DMS79 (cell line): ENCODE data around the gene PAFAH1B2.
"Not testable (repeated sequence)": the region's sequence is repeated elsewhere in the genome, so short reads cannot be mapped to it uniquely, and the experiment has no call there.

Experiments
- DNase-seq: peaks from one replicate; lab custom pipeline; 2025; lab: John Stamatoyannopoulos, UW

Gene PAFAH1B2

DNA sequence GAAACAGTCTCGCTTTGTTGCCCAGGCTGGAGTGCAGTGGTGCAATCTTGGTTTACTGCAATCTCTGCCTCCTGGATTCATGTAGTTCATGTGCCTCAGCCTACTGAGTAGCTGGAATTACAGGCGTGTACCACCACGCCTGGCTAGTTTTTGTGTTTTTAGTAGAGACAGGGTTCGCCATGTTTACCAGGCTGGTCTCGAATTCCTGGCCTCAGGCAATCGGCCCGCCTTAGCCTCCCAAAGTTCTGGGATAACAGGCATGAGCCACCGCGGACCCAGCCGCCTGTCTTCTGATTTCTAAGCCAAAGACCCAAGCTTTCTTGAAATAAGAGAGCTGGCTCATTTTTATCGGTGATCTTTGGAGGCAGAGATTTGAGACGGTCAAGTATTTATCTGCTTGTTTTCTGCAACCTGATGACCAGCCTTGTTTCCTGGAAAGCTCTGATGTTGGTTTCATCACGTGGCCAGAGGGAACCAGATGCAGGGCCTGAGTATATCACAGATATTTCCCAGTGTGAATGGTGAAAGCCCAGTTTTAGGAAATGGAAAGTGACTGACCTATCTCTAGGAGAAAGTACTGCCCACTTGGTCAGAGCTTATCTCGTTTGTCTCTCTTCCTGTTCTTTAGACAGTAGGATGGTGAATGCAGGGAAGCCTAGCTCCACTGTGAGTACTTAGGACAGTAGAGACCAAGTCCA, 28.8 kb downstream of the PAFAH1B2 start:
- no peak for DNase-seq

GRCh38 chr11:117175104-117175503, 31.0 kb downstream of the PAFAH1B2 start:
- DNase-seq = no peak

GRCh38 chr11:117175781-117176180, 31.7 kb downstream of the PAFAH1B2 start:
- no peak for DNase-seq

DNA sequence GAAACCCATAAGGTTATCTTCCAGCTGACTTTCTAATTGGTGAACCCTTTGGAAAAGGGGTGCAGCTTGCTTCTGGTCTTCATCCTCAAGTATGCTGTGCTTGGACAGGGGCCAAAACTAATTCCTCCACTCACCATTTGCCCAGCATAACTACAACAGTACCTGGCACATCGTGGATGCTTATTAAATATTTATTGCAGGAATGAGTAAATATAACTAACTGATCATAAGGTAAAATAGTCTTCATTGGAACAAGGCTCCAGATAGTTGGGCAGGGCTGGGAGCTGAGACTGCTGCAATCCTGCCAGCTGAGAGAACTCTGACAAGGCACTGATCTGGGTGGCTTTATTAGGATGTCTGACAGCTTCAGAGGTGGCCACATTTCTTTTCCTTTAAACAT, 32.1 kb downstream of the PAFAH1B2 start:
- DNase-seq = no peak

- DNase-seq = no peak
These were observed 33.6 kb downstream of the PAFAH1B2 start for GRCh38 chr11:117177534-117178209.

DNA sequence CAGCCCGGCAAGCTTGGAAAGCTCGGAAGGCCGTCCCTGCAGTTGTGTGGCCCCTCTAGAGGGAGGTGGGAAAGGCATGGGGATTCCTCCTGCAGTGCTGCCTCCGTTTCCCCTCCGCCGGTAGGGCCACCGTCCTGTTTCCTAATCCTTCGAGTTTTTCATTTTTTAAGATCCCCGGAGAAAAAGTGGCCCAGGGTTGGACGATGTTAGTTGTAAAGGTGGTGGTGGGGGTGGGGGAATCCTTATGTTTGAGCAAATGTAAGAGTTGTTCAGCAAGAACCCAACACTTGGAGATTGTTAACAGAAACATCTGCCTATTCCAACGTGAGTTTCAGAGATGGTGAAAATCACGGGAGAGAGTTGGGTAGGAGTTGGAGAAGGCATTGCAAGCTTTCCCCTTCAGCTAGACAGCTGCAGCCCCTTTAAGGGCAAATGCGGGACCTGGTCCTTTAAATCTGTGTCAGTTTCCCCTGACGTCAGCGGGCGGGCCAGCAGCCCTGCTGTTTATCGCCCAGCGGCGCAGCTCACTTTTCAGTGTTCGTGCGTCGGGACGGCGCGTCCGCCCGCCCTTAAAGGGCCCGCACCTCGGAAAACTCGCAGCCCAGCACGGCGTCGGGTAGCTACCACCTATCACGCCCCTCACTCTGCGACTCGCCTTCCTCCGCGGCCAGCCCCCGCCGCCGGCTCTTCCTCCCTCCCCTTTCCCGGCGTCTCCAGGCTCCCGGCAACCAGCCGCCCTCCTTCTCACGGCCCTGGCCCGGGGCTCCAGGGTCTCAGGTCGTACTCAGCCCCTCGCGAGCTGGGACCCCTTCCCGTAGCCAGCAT, 34.3 kb downstream of the PAFAH1B2 start, which contains the start of gene SIDT2:
Gene SIDT2 (plus strand): TSS at position 534 of the 825 bp plus-strand sequence. CDS start 521 bp downstream, outside the sequence.
- DNase-seq = peak; percentile 89

GRCh38 chr11:117179048-117179999, 35.2 kb downstream of the PAFAH1B2 start:
- peak; percentile 42 for DNase-seq

- DNase-seq = no peak
These were observed 35.9 kb downstream of the PAFAH1B2 start for GRCh38 chr11:117180020-117180419.

DNA sequence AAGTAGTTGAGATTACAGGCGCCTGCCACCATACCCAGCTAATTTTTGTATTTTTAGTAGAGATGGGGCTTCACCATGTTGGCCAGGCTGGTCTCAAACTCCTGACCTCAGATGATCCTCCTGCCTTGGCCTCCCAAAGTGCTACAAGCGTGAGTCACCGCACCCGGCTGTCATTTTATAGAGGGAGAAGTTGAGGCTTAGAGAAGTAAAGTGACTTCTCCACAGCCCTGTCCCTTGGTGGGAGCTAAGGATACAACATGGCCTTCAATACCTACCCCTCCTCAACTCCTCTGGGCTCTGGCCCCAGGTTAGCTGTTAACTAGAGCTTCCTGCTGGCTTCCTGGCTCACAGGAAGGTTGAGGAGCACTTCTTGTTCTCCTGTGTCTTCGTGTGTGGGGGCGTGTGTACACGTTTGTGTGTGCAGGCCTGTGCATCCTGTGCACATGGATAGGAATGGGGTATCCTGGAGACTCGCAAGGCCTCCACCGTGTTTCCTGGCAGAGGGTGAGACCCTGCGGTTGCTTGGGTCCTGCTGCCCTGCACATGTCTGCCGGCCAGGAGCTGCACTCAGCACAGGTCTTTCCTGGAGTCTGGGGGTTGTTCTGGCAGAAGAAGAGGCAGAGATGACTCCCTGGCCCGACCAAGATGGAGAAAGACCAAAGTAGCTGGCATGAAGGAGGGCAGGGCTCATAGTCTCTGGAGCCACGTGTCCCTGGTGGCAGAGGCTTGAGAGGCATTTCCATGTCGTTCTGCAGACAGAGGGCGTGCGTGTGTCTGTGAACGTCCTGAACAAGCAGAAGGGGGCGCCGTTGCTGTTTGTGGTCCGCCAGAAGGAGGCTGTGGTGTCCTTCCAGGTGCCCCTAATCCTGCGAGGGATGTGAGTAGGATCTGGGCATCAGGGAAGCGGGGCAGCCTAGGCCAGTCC, 36.8 kb downstream of the PAFAH1B2 start:
- no peak for DNase-seq

DNA sequence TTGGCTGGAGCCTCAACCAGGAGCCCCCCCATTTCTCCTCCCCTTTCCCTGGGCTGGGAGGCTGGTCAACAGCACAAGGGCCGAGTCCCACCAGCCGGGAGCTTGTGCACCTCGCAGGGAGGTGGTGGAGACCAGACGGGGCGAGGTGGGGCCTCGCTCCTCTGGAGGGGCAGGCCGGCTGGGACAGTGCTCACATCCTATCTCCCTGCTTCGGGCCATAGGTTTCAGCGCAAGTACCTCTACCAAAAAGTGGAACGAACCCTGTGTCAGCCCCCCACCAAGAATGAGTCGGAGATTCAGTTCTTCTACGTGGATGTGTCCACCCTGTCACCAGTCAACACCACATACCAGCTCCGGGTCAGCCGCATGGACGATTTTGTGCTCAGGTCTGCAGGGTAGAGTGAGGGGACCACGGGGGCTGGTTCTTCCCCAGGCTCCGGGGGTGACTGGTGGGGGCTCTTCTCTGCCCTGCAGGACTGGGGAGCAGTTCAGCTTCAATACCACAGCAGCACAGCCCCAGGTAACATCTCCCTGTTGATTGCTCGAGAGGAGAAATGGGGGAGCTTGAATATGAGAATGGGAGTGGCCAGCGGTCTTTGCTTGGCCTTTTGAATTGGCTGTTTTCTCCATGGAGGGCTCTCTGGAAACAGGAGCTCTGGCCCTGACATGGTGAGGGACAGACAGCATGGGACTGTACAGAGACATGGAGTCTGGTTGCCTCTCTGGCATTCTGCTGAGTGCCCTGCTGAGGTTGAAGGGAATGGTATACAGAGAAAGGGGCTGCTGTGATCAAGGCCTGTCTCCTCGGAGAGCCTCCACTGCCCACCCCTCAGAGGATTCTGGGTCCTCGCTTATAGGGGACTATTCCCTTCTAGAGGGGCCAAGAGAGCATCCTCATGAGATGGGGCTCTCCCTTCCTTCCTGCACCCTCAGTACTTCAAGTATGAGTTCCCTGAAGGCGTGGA, 37.8 kb downstream of the PAFAH1B2 start:
- no peak for DNase-seq

GRCh38 chr11:117182551-117182935, 38.5 kb downstream of the PAFAH1B2 start:
- DNase-seq = no peak

- not testable (repeated sequence) for DNase-seq
These were observed 39.1 kb downstream of the PAFAH1B2 start for GRCh38 chr11:117183178-117183577.

DNA sequence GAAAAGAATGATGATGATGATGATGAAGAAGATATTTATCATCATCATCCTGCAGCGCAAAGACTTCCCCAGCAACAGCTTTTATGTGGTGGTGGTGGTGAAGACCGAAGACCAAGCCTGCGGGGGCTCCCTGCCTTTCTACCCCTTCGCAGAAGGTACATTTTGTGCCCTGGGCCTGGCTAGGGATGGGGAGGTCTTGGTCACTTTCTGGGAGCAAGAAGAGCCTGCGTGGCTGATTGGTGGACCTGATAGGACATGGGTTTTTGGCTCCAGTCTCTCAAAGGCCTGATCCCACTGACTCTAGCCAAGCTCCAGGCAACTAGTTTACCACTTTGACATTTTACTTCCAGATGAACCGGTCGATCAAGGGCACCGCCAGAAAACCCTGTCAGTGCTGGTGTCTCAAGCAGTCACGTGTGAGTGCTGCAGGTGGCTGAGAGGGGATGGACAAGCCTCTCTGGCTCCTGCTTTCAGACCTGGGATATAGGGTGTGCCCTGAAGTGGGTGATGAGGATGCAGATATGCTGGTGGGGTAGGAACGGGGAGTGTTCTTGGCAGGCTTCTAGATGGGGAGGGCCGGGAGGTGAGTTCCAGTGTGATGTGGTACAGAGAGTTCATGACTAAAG, 39.8 kb downstream of the PAFAH1B2 start:
- DNase-seq = no peak

DNA sequence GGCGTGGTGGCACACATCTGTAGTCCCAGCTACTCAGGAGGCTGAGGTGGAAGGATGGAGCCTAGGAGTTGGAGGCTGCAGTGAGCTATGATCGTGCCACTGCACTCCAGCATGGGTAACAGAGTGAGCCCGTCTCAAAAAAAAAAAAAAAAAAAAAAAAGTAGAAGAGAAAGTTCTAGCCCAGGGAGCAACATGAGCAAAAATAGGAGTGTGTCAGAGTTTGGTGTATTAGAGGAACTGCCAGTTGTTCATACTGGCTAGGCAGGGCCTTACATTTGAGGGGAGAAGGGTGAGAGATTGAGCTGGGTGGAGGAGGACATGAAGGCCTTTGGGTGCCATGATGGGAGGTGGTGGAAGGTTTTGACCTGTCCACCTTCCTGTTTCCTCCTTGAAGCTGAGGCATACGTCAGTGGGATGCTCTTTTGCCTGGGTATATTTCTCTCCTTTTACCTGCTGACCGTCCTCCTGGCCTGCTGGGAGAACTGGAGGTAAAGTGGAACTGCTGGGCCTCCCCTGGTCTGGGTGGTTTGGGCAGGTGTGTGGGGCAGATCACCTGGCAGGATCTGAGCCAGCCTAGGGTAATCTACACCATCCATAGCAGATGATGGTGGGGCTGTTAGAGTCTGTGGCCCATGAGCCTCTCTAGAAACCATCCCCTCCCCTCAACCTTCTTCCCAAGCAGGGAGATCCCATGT, 41.8 kb downstream of the PAFAH1B2 start:
- no peak for DNase-seq

GRCh38 chr11:117186431-117186761, 42.3 kb downstream of the PAFAH1B2 start:
- no peak for DNase-seq

DNA sequence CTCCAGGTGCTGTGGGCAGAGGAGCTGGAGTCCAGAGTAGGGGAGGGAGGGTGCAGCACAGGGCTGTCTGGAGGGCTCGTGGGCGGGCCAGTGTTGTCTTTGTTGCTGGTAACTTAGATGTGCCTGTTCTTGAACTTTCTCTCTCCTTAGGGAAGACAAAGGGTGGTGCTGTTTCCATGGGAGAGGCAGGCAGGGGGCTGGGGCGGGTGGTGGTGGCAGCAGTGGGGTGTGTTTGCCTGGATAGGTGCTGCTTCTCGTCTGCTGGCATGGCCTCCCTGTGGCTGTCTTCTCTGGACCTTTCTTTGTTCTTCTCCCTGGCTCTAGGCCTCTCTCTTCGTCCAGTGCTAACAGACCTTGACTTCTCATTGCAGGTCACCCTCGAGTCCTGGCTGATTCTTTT, 42.9 kb downstream of the PAFAH1B2 start:
- DNase-seq = no peak

DNA sequence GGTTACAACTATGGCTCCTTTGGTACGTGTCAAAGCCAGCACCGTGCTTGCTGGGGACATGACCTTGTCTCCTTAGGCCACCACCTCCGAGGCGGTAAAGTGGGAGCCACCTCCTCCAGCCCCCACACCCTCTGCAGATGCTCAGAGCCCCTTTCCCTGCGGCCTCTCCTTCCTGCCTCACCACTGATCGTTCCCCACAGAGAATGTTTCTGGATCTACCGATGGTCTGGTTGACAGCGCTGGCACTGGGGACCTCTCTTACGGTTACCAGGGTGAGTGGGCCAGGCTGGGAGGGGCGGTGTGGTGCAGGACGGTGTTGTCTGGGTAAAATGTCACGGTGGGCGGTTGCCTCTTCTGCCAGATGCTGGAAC, 43.3 kb downstream of the PAFAH1B2 start:
- DNase-seq = no peak

- DNase-seq = no peak
These were observed 43.9 kb downstream of the PAFAH1B2 start for GRCh38 chr11:117187799-117188481.
